Stimulated activated CD4-positive, alpha-beta T cell treated with anti-CD3 and anti-CD28 coated beads, Interleukin-2, amount 100 ng/mL, for 48 hours (primary cell): ENCODE data around the gene SYNJ2.

Experiments used
- DNase-seq, 2 donors: peaks; one replicate each; pipeline ENCODE4 v3.0.0-alpha.2; 2020

SYNJ2 gene

DNA sequence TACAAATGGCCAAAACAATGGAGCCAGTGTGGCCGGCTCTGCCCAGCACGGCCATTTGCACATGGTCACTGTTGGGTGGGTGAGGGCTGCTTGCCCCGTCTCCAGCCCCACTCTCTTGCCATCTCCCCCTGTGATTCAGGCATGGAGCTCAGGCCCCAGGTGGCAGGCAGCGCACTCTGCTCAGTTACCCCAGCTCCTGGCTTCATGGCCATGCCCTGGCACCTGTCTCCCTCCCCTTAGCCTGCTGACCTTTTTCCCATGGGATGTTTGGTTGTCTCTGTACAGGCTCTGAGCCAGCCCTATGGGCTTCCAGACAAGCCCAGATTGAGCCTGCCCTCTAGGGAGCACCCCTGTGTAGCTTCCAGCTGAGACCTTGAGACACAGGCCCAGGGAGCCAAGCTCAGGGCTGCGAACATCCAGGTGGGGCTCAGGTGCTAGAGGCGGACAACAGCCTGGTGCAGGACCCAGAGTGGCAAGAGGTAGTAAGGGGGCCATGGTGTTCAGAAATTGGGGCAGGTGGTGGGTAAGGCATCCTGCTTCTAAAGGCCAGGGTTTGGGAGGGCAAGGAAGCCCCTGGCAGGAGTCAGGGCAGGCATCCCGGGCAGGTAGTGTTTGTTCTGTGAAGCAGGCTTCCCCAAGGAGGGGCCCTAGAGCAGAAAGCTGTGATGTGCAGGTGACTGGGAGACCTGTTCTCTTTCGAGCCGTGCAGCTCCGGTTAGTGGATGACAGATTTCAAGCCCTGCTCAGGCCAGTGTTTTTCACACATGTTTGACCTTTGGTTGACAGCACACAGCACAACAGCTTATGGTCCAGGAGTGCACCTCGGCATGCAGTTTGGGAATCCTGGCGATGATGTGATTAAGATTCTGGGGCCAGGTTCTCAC lies 17.7 kb downstream of the SYNJ2 start:
- no peak for DNase-seq

DNA sequence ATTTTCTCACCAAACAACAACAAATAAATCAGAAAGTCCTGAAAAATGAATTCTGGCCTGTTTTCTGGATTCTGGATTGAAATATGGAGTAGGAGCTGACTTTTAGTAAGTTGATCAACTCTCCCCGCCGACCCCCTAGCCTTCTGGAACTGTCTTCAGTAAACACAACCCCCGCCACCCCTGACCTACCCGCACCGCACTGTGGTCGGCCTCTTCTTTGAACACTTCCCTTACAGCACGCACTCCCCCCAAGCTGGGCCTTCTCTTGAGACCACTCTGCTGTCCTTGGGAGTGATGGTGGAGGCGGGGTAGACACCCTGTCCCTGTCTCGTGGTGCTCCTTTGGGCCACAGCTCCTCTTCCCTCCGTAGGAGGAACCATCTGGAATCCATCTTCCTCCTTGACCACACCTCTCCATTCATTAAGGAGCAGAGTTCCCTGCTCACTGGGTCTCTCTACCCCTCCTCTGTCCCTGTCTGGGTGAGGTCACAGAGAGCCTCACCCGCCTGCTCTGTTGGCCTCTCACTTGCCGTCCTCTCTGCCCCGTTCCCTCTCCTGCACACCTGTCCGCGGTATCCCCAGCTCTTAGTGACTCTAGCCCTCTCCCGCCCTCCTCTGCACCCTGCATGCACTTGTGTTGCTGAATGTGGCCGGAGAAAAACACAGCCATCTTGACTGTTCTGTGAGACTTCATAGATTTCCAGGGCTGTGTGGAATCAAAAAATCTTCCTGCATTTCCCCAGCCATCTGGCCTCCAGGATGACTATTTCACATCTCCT lies 19.1 kb downstream of the SYNJ2 start:
- no peak for DNase-seq

DNA sequence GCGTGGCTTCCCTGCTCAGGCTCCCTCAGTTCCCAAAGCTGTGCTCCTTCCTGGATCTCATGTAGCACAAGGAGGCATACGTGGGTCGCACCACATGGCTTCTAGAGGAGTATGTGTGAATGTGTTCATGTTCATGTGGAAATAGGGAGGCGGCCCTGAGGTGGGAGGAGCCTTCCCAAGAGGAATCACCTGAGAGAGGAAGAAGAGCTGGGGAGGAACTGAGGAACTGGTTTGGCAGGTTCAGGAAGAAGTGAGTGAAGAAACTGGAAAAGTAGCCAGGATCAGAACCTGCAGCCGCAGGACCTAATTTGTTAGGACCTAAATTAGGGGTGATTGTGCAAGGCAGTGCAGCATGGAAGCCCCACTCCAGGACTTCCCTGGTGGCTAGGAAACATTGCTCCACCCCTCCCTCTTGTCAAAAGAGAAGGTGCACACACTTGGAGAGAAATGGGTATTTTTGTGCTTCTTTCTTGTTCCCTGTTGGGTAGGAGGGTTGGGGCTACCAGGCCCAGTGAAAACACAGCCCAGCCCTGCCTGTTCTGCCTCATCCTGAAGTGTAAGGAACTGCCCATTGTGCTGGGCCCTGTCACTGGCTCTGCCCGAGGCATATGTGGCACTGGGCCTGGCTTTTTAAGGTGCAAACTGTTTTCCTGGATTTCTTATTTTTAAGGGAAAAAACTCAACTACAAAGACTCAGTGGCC lies 20.7 kb downstream of the SYNJ2 start:
- no peak for DNase-seq

DNA sequence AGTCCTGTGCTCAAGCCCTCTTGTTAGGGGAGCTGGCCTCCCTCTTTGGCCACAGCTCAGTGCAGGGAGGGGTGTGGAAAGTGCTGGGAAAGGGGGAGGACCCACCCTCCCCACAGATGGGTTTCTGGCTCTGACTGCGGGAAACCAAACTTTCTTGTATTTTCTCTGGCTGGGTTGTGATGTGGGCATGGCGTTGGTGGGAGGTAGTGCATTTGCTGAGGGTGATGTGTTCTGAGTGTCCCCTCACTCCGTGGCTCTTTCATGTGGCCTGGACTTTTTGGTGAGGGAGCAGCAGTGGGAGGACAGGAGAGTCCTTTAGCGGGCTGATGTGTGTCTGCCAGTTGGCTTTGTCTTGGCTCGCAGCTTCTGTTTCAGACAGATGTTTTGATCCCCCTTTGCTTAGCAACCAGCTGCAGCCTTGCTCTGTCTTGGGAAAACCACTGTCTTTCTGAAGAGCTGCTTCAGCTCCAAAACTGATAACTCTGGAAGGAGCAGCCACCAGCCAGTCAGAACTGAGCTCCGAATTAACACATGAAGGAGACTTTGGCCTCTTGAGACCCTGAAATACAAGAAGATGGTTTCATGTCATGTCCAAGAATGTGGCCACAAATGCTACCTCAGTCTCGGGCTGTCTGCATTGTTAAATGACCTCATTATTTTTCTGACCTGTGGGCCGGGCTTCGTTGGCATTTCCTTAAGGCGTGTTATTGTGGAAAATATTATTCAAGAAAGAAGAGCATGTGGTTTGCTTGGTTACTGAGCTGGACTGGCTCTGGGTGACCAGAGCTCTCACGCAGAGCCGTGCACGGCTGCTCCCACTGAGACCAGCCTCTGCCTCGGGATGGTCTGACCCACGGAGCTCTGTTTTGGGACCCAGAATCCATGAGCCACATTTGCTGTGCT lies 21.5 kb downstream of the SYNJ2 start:
- DNase-seq = peak in 1 of 2 donors; percentile 48

DNA sequence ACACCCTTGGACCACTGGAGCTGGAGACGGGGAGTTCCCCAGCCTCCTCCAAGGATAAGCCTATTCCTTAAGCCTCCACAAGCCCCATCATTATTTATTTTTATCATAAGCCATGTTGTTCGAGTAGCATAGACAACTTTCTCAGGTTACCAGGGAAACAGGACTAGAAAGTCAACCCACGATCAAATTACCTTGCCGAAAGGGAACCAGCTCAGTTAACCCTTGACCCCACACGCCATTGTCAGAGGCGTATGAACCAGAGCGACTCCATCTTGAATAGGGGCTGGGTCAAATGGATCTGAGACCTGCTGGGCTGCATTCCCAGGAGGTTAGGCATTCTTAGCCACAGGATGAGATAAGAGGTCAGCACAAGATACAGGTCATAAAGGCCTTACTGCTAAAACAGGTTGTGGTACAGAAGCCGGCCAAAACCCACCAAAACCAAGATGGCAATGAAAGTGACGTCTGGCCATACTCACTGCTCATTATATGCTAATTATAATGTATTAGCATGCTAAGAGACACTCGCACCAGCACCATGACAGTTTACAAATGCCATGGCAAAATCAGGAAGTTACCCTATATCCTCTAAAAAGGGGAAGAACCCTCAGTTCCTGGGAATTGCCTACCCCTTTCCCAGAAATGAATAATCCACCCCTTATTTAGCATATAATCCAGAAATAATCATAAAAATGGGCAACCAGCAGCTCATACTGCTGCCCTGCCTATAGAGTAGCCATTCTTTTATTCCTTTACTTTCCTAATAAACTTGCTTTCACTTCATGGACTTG lies 22.4 kb downstream of the SYNJ2 start:
- no peak for DNase-seq

DNA sequence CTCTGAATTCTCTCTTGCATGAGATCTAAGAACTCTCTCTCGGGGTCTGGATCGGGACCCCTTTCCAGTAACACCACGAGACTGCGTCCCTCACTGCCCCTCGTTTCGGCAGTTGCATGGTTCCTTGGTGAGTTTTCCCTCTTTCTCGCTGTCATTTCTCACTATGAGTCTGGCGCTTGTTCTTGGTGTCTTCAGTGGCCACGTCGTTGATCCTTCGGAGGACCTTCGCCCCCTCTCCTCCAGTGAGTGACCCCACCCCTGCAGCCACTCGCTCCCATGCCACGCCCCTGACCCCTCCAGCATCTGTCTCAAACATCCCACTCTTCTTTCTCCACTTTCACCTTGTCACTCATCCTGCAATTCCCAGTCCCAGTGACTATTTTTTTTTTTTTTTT lies 23.0 kb downstream of the SYNJ2 start:
- no peak for DNase-seq

DNA sequence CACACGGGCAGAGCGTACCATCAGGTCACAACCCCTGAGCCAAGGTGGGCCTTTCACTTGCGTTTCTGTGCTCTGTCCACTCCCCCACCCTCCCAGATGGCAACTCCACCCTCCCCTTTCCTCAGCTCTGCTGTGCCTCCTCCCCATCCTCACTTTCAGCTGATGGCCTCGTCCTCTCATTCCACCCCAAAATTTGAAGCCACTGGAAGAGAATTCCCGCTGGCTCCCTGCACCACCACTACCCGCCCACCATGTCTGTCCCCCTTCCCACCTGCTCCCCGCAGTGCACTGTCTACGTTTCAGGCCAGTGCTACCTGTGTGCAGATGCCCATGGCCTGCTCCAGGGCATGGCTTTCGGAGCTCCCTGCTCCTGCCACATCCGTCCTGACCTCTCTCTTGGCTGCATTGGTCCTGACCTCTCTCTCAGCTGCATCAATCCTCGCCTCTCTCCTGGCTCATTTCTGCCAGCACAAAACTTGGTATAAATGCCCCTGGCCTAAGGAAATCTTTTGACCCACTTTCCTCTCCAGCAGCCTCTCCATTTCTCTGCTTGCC lies 24.0 kb downstream of the SYNJ2 start:
- no peak for DNase-seq

DNA sequence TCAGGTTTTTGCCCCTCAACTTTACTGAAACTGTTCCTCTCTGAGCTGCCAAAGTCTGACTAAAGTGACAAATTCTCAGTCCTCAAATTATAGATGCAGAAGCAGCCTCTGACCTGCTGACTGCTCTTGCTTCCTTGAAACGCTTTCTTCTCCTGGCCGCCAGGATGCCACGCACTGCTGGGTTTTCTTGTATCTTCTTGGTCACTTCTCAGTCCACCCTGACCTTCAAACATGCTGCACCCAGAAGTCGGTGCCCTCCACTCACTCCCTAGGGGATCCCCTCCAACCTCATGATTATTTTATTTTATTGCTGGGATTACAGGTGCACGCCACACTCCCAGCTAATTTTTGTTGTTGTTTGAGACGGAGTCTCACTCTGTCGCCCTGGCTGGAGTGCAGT lies 24.7 kb downstream of the SYNJ2 start:
- DNase-seq = no peak

DNA sequence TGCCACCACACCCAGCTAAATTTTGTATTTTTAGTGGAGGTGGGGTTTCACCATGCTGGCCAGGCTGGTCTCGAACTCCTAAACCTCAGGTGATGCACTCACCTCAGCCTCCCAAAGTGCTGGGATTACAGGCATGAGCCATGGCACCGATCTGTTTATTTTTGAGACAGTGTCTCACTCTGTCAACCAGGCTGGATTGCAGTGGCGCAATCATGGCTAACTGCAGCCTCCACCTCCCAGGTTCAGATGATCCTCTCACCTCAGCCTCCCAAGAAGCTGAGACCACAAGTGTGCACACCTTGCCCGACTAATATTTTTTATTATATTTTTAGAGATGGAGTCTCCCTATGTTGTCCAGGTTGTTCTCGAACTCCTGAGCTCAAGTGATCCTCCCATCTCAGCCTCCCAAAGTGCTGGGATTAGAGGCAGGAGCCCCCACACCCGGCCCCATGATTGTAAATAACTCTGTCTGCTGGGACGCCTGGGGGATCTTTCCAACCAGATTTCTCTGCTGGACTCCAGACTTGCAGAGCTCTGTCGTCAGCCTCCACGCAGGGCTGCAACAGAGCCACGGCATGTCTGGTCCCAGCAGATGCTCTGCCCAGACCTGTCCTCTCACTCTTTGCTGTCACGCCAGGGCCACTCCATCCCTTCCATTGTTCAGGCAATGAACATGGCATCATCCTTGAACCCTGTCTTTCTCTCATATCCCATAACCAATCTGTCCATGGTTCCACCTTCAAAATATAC lies 25.3 kb downstream of the SYNJ2 start:
- no peak for DNase-seq

DNA sequence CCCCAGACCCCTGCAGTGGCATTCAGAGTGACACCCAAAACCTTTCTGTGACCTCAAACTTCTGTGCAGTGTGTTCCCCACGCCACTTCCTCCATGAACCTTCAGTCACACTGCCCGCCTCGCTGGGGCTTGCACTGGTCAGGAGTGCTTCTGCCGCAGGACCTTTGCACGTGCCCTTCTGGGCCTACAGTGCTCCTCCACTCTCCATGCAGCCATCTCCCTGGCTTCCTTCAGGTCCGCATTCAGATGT lies 27.1 kb downstream of the SYNJ2 start:
- DNase-seq = no peak

DNA sequence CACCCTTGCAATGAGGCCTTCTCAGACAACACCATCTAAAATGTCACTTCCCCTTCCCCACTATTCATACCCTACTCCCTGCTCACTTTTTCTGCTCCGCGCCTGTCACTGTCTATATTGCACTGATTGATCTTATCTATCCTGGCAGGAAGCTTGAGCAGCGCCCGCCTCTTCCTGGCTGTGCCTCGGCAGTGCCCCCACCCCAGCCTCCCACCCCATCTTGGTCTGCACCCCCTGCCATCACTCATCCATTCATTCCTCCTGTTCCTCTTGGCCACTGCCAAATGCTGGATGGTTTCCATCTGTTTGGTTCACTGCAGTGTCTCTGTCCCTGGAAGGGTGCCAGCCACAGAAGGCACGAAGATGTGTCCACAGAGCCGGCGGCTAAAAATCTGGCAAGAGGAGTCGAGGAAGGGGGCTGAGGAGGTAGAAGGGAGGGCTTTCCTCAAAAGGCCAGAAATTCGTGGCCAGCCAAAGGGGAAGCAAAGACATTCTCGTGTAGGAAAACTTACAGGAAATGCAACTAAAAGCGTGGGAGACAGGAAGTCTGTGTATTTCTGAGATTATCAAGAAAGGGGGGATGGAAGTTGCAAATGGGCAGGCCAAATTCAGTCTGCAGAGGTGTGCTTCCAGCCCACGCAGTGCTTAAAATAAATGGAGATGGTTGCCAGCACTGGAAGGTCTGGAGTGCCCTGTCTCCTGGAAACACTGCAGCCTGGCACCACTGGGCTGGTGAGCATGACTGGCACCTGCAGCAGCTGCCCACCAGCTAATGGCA lies 27.6 kb downstream of the SYNJ2 start:
- no peak for DNase-seq

DNA sequence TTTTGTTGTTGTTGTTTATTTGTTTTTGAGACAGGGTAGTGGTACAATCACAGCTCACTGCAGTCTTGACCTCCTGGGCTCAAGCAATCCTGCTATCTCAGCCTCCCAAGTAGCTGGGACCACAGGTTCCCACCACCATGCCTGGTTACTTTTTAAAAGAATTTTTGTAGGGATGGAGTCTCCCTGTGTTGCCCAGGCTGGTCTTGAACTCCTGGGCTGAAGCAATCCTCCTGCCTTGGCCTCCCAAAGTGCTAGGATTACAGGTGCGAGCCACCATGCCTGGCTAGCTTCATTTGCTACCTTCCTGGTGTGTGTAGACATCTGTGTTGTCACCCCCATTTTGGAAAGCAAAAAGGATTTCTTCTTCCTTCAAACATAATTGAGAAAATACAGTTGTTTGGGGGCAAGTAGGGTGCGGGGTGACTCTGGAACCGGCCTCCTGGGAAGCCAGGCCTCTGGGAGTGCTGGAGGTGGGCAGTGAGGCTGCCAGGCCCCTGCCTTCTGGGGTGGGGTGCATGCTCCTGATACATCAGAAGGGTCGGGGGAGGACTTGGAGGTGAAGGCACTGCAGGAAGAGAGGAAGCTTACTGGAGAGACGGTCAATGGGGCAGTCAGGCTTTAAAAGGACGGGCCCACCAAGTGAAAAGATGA lies 28.4 kb downstream of the SYNJ2 start:
- DNase-seq = no peak

DNA sequence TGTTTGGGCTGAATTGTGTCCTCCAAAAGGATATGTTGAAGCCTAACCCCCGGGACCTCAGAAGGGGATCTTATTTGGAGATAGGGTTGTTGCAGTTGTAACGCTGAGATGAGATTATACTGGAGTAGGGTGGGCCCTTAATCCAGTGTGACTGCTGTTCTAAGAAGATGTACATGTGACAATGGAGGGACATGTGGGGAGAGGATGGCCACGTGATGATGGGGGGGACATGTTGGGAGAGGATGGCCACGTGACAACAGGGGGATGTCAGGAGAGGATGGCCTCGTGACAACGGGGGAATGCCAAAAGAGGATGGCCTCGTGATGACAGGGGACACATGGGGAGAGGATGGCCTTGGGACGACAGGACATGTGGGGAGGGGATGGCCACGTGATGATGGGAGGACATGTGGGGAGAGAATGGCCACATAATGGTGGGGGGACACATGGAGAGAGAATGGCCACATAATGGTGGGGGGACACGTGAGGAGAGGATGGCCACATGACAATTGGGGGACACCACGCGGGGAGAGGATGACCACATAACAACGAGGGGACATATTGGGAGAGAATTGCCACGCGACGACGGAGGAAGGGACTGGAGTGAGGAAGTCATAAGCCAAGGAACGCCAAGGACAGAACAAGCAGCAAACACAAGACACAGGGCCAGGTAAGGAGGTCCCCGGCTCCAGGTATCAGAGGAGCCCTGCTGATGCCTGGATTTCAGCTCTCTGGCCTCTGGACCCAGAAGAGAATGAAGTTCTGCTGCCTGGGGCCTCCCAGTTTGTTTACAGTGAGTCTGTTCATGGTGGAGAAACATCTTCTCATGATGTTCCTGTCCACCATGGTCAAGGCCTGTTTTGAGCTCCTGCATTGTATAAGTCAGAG lies 29.2 kb downstream of the SYNJ2 start:
- DNase-seq = no peak

DNA sequence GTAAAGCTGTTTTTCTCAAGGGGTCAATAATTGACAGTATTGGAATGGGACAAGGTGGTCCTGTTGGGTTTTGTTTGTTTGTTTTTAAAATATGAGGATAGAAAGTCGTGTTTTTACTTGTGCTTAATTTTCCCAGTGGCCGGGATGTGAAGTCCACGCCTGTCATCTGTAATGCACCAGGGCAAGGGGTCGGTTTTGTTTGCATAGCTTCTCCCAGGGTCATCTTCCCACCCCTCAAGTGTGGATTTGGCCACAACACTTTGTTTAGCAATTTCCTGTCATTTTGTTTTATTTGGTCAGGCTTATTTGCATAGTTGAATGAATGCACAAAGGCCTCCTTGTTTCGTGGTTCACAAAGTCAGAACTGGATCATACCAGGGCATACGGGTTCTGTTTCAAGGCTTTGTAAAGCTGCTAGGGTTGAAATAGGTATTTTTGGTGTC lies 29.8 kb downstream of the SYNJ2 start:
- no peak for DNase-seq

DNA sequence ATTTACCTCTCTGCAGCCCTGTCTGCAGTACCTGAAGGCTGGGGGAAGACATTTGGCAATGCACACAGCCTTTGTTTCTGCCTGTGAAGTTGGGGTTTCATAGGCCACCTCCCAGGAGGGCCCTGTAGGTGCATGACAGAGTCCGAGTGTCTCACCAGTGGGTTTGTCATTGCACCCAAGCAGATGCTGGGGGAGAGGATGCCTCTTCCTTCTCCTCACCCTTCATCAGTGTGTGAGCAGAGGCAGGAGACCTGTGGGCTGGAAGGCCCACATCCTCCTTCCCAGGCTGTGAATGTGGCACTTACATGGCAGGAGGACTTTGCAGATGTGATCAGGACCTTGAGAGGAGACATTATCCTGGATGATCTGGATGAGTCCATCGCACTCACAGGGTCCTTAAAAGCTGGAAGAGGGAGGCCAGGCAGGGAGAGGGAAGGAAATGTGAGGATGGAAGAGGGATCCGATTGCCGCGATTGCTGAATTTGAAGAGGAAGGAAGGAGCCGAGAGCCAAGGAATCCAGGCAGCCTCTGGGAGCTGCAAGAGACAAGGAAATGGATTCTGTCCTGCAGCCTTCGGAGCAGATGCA lies 30.4 kb downstream of the SYNJ2 start:
- no peak for DNase-seq

DNA sequence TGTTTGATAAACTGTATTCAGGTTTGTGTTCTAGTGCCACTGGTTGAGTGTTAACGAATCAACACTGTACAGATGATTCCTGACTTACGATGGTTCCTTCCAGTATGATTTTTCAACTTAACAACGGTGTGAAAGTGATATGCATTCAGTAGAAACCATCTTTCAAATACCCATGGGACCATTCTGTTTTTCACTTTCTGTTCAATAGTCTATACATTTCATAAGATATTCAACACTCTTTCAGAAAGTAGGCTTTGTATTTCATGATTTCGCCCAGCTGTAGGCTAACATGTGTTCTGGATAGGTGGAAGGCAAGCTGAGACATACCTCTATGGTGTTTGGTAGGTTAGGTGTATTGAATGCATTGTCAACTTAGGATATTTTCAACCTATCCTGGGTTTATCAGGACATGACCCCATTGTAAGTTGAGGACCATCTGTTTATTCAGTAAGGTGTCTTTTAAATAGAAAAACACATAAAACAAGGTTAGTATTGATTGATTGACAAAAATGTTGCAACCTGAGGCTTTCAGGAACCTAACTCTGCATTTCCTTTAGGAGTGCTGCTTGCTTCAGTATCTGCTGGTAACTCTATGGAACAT lies 32.3 kb downstream of the SYNJ2 start:
- DNase-seq = no peak

DNA sequence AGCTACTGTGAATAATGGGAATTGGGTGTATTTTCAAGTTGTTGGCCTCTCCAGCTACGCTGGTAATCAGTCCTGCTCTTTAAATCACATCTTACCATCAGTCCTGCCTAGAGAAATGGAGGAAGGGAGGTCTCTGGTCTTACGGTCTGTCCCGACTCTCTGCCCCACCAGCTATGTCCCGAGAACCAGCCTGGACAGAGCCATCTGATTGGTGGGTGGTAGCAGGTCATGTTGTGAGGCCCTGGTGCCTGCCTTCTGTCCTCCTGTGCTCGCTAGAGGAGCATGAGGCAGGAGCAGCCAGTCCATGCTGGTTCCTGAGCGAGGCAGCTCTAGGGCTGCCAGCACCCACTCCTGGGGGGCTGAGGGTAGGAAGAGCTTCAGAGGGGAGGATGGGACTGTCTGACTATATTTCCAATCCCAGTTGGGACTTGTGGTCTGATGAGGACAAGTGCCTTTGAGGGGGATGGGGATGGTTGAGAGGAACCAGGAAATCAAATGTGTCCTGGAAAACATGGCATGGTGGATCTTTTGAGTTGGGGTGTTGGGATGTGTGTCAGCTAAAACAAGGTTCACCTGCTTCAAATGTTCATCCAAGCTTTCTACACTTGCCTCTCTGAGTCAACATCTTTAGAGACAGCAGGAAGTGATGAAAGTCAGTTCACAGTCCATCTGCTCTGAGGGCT lies 33.0 kb downstream of the SYNJ2 start:
- no peak for DNase-seq
